Hepatocyte (in vitro differentiated cells): ENCODE measurements around the gene NSMF.

ENCODE experiments used
- CTCF ChIP-seq: fragments of 200-600 bp; sonication (generic); IDR thresholded peaks from 2 replicates; pipeline ENCODE4 v1.5.1; 2016; ENCODE audit warnings: antibody characterized with exemption, mild to moderate bottlenecking; ENCODE audit not compliant: poor library complexity
- EZH2 ChIP-seq: fragments of 200-600 bp; sonication (generic); IDR thresholded peaks from 2 replicates; pipeline ENCODE4 v1.6.1; 2016; ENCODE audit warnings: antibody characterized with exemption, mild to moderate bottlenecking, borderline replicate concordance
- EZH2phosphoT487 ChIP-seq: fragments of 200-600 bp; sonication (generic); IDR thresholded peaks from one replicate; pipeline ENCODE4 v1.6.1; 2018; ENCODE audit warnings: antibody characterized with exemption, mild to moderate bottlenecking, low read depth, moderate library complexity; ENCODE audit not compliant: unreplicated experiment, severe bottlenecking

GRCh38 chr9:137484551-137485315 lies 25.6 kb upstream of the NSMF start:
- no peak for TF ChIP-seq CTCF
- no peak for TF ChIP-seq EZH2phosphoT487
- no peak for TF ChIP-seq EZH2
